Body of pancreas (tissue), 4 donors: ENCODE results near the gene TTC3.

Source experiments
- POLR2A ChIP-seq, 3 donors: fragments of 450-650 bp; IDR thresholded peaks; one replicate each; pipeline ENCODE4 v1.6.1; 2016; ENCODE audit warnings: antibody characterized with exemption in 3 of 3, mild to moderate bottlenecking in 2 of 3
- TF ChIP-seq, protein P1 (sequence below), 7 experiments: fragments of 450-650 bp in 4 of 7; fragments of 200-600 bp in 3 of 7; sonication (generic) in 3 of 7; IDR thresholded peaks; one replicate each; pipeline ENCODE4 v1.5.1; 2016 to 2019; ENCODE audit warnings: antibody characterized with exemption in 7 of 7

- no peak for TF ChIP-seq POLR2A (IDR thresholded peaks at IDR 0.05)
- TF ChIP-seq, protein P1, sequence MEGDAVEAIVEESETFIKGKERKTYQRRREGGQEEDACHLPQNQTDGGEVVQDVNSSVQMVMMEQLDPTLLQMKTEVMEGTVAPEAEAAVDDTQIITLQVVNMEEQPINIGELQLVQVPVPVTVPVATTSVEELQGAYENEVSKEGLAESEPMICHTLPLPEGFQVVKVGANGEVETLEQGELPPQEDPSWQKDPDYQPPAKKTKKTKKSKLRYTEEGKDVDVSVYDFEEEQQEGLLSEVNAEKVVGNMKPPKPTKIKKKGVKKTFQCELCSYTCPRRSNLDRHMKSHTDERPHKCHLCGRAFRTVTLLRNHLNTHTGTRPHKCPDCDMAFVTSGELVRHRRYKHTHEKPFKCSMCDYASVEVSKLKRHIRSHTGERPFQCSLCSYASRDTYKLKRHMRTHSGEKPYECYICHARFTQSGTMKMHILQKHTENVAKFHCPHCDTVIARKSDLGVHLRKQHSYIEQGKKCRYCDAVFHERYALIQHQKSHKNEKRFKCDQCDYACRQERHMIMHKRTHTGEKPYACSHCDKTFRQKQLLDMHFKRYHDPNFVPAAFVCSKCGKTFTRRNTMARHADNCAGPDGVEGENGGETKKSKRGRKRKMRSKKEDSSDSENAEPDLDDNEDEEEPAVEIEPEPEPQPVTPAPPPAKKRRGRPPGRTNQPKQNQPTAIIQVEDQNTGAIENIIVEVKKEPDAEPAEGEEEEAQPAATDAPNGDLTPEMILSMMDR (IDR thresholded peaks at IDR 0.05), result no peak
These were observed 178.2 kb downstream of the TTC3 start for GRCh38 chr21:37251294-37251634.
